ENCODE data around the gene NOG.
A peak's percentile ranks its signal among the peaks of the same experiment; 100 is the strongest.

GRCh38 chr17:56592487-56593085 is 913 bp upstream of the NOG start:
- TF ChIP-seq, protein P1, sequence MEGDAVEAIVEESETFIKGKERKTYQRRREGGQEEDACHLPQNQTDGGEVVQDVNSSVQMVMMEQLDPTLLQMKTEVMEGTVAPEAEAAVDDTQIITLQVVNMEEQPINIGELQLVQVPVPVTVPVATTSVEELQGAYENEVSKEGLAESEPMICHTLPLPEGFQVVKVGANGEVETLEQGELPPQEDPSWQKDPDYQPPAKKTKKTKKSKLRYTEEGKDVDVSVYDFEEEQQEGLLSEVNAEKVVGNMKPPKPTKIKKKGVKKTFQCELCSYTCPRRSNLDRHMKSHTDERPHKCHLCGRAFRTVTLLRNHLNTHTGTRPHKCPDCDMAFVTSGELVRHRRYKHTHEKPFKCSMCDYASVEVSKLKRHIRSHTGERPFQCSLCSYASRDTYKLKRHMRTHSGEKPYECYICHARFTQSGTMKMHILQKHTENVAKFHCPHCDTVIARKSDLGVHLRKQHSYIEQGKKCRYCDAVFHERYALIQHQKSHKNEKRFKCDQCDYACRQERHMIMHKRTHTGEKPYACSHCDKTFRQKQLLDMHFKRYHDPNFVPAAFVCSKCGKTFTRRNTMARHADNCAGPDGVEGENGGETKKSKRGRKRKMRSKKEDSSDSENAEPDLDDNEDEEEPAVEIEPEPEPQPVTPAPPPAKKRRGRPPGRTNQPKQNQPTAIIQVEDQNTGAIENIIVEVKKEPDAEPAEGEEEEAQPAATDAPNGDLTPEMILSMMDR (IDR thresholded peaks at IDR 0.05; ENCODE audit: poor library complexity): peak; percentile 84
- no peak for TF ChIP-seq EZH2 (IDR thresholded peaks at IDR 0.05; ENCODE audit: borderline replicate concordance)
